Activated effector memory CD4-positive, alpha-beta T cell treated with anti-CD3 and anti-CD28 coated beads, Interleukin-2, amount 50 U/mL, for 16 hours (primary cell): ENCODE measurements around the gene ACTG2.

Source experiments
- DNase-seq: peaks from one replicate; pipeline ENCODE4 v3.0.0-alpha.2; 2020

Gene ACTG2

DNA sequence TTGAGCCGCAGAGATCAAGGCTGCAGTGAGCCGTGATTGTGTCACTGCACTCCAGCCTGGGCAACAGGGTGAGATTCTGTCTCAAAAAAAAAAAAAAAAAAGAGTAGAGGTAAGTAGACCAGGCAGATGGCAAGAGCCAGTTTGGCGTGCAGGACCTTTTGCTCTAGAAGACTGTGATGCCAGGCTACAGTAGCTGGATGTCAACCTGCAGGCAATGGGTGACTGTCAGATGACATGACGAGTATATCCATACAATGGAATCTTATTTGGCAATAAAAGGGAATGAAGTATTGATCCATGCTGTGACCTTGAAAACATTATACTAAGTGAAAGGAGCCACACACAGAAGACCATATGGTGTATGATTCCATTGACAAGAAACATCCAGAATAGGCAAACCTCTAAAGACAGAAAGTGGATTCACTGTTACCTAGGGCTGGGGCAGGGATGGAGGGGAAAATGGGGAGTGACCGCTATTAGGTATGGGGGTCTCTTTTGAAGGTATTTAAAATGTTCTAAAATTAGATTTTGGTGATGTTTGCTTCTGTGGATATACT, 22.7 kb downstream of the ACTG2 start:
- DNase-seq: no peak

- DNase-seq: no peak
These were observed 23.9 kb downstream of the ACTG2 start for GRCh38 chr2:73916666-73917065.

DNA sequence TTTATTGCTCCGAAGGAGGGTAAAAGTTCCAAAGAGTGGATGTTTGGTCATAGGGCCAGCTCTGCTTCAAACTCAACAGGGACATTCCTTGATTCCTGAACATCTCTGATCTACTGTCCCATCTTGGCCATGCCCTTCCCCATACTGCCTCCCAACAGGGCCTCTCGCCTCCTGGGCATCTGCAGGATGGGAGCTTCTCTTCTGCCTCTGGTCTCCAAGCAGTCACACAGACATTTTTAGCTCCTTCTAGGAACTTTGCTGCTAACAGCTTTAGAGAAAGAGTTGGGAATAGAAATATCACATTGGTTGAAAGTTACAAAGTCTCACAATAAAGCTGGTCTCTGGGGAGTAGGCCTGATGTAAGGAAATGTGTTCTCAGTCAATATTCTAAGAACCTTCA, 24.5 kb downstream of the ACTG2 start:
- no peak for DNase-seq

GRCh38 chr2:73917696-73918207, 24.9 kb downstream of the ACTG2 start:
- DNase-seq: no peak

DNA sequence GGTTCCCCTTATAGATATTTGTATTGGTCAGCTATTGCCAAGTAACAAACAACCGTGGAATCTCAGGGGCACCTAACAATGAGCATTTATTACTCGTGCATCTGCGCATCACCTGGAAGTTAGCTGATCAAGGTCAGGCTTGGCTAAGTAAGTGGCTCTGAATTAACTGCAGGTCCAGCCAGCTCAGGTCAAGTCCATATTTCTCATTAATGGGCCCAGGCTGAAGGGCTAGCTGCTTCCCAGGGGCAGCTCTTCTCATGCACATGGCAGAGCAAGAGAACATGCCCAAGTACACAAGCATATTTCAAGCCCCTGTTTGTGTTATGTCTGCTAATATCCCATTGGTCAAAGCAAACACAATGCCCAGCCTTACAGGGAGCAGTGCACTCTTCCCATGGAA, 26.0 kb downstream of the ACTG2 start:
- no peak for DNase-seq

GRCh38 chr2:73919596-73920228, 26.9 kb downstream of the ACTG2 start:
- no peak for DNase-seq

- peak; percentile 74 for DNase-seq
These were observed 28.1 kb downstream of the ACTG2 start for GRCh38 chr2:73920577-73921545.

DNA sequence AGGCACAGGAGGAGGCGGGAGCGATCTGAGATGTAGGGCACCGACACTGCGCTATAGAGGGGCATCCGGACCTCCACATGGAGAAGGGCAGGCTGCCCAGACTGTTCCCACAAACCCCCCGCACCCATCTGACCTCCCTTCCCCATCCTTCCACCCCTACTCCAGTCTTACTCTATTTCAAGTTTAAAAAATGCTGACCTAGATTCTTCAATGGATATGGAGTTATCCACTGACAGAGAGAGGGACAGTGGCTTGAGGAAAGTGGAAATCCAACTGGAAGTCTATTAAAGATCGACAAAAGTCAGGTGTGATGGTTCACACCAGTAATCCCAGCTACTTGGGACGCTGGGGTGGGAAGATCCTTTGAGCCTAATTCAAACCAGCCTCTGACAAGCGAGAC, 28.8 kb downstream of the ACTG2 start:
- DNase-seq: no peak

DNA sequence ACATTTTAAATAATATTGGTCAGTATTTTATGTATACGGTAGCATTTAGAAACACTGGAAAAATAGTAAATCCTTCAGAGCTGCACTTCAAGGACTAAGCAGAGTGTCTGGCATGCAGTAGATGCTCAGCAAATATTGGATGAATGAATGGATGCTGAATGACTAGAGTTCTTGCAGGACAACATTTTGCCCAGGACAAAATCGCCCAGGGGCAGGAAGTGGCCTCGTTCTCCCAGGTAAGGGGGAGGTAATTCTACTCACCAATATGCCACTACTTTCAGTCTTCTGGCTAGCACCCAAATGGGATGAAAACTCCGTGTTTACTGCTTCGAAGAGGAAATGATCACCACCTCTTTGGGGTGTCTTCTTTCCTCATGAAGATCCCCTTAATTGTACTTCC, 29.9 kb downstream of the ACTG2 start:
- DNase-seq: no peak

GRCh38 chr2:73925033-73925704, 32.4 kb downstream of the ACTG2 start:
- no peak for DNase-seq

DNA sequence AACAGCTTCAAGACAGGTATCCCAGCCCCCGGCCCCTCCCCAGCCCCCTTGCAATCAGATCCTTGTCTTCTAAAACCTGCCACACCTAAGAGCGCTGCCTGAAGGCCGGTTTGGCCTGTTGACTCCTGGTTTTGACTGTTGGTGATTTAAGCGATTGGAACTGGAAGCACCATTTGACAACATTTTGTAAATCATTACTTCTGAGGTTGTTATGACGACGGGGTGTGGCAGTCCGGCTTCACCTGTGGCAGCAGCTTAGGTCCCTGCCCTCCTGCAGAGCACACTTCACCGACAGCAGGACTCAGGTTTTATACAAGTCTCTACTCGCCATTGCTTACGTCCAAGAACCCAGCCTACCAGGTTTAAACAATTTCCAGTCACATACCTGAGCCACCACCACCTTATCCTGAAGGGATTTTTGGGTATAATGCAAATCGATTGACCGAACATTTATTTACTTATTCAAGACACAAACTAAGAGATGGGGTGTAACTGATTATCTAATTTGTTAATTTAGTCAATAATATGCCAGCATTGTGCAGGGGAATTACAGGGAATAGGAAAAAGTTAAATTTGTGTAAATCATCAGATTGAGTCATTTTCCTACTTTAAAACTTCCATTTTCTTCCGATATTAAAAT, 33.2 kb downstream of the ACTG2 start:
- DNase-seq: no peak

GRCh38 chr2:73926493-73927327, 33.9 kb downstream of the ACTG2 start, which contains the start of gene DGUOK:
TSS of gene DGUOK (plus strand) at chr2:73926880. CDS start at chr2:73926911, 31 bp downstream.
- peak; percentile 98 for DNase-seq

- DNase-seq: no peak
These were observed 34.5 kb downstream of the ACTG2 start for GRCh38 chr2:73927344-73927743.

- DNase-seq: no peak
These were observed 36.1 kb downstream of the ACTG2 start for GRCh38 chr2:73928963-73929347.

- no peak for DNase-seq
These were observed 37.6 kb downstream of the ACTG2 start for GRCh38 chr2:73930386-73930785.

DNA sequence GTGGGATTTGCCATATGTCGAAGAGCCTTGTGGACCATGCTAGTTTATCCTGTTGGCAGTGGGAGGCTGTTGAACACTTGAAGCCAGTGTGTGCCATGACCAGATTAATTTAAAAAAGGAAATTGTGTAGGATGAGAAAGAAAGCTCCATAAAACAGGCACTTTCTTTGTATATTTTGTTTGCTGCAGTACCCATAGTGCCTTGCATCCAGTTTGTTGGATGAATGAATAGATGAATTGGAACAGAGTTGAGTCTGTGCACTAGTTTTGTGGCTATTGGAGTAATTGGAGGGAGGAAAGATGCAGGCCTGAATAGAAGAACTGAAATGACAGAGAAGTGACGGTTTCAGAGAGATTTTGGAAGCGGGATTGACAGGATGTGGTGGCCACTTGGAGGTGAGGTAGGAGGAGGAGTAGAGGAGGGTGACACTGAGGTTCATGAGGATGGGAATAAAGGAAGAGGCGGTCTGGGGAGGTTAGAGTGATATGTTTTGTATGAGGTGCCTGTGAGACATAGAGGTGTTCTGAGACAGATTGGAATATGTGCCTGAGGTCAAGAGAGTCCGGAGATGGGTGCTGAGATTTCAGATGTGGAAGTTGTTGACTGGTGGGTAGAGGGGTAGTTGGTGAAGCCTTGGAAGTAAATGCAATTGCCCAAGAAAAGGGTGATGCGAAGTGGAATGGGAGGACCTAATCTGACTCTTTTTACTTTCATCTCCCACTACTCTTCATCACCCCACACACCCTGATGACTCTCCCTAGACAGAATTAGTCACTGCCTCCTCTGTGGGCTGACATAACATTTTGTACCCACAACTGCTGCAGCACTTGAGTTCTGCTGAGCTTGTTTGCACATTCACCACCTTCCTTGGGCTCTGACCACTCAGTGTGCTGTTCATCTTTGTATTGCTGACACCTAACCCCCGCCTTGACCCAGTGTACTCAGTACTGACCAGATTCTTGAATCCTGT, 39.0 kb downstream of the ACTG2 start:
- DNase-seq: peak; percentile 74

- DNase-seq: no peak
These were observed 40.4 kb downstream of the ACTG2 start for GRCh38 chr2:73933194-73933593.

- no peak for DNase-seq
These were observed 42.8 kb downstream of the ACTG2 start for GRCh38 chr2:73935641-73936040.

DNA sequence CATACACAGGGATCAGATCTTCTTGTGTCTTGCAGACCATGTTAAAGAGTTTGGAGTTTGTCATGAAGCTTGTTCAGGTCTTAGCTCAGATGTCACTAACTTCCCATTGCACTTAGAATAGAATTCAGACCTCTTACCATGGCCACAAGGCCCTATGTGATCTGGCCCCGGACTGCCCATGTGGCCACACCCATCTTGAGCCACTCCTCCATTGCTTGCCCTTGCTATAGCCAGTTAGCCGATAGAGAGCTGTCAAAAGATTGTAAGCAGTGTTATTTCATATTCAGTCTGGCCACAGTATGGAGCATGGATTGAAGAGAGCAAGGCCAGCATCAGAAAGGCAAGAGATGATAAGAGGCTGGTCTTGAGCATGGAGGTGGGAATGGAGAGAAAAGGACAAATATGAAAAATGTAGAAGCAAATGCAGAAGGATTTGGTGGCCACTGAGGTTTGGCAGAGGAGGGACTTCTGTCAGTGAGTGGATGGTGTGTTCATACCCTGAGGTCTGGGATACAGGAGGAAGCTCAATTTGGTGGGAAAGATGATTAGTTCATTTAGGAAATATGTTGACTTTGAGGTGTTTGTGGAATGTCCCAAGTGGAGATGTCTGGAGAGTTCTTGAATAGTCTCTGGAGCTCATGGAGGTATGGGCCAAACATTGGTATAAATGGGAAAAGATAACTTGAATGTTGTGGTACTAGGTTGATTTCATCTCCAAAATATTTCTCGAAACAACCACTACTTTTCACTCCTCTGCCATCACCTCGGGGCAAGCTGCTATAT, 44.5 kb downstream of the ACTG2 start:
- no peak for DNase-seq

DNA sequence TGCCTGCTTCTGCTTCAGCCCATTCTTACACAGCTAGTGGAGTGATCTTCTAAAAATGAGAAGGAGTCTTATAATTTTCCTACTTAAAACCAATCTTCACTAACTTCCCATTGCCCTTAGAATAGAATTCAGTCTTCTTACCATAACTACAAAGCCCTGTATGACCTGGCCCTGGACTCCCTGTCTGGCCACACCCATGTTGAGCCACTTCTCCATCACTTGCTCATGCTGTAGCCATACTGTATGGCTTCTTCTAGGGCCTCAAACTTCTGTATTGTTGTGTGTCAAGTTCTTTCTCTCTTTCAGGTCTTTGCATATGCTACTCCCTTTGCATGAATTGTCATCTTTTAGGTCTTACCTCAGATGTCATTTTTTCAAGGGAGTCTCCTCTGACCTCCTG, 45.1 kb downstream of the ACTG2 start:
- no peak for DNase-seq
